HL-60 (cell line): ENCODE results near the gene COMMD7.

Source experiments
- DNase-seq, 2 experiments: peaks; one replicate each; pipeline ENCODE4 v3.0.0-alpha.2; 2010 to 2020; ENCODE audit warnings: low read depth in 1 of 2, low spot score in 1 of 2
- H3K27ac ChIP-seq: fragments of 250-450 bp; sonication (Bioruptor Pico); replicated peaks from 2 replicates; pipeline ENCODE4 v1.5.1; 2020; ENCODE audit warnings: mild to moderate bottlenecking, moderate library complexity
- H3K27me3 ChIP-seq: fragments of 250-450 bp; sonication (Bioruptor Pico); 2 replicates; pipeline ENCODE4 v1.5.1; 2021; ENCODE audit warnings: mild to moderate bottlenecking, moderate library complexity; ENCODE audit not compliant: insufficient read depth, poor library complexity, severe bottlenecking
- H3K4me3 ChIP-seq: replicated peaks from 2 replicates; pipeline ENCODE4 v1.5.1; 2011; ENCODE audit warnings: mild to moderate bottlenecking, control low read depth, low read length; ENCODE audit not compliant: insufficient read depth
- GABPA ChIP-seq: IDR thresholded peaks from 2 replicates; pipeline ENCODE4 v1.6.1; 2012; ENCODE audit warnings: low read depth
- POLR2AphosphoS5 ChIP-seq: IDR thresholded peaks from 2 replicates; pipeline ENCODE4 v1.6.1; 2012; ENCODE audit warnings: low read depth
- SPI1 ChIP-seq: IDR thresholded peaks from 2 replicates; pipeline ENCODE4 v1.6.1; 2012; ENCODE audit warnings: low read depth, mild to moderate bottlenecking, borderline replicate concordance
- TF ChIP-seq, protein P1 (sequence below): IDR thresholded peaks from one replicate; pipeline ENCODE4 v1.5.1; 2011; ENCODE audit warnings: low read length, control low read depth, inconsistent platforms; ENCODE audit not compliant: insufficient read depth
- TF ChIP-seq, protein P2 (sequence below): IDR thresholded peaks from 2 replicates; pipeline ENCODE4 v1.6.1; 2012; ENCODE audit warnings: low read depth; ENCODE audit not compliant: insufficient replicate concordance

COMMD7 gene

DNA sequence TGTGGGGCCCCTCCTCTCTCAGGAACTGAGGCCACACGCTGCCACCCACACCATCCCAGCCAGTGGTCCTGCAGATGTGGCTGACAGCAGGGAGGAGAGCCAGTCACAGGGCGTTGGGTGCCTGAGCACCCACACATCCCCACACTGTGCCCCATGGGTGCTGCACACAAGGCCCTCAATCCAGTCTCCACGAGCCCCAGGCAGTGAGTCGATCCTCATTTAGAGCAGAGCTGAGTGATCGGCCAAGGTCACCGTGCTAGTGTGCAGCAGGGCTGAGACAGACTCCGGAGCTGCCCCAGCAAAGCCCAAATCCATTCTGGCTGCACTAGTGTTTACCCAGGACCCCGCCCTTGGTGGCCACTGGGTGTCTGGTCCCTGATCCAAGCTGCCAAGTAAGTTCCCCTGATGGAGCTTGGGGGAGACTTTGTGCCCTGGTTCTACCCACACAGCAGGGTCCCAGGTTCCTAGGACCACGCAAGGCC is 78.5 kb downstream of the COMMD7 start:
- no peaks in the 10 kb centered on the region for H3K27me3 ChIP-seq
- no peak overlapping the region for H3K4me3 ChIP-seq
- H3K27ac ChIP-seq: no peak overlapping the region
- TF ChIP-seq, protein P1, sequence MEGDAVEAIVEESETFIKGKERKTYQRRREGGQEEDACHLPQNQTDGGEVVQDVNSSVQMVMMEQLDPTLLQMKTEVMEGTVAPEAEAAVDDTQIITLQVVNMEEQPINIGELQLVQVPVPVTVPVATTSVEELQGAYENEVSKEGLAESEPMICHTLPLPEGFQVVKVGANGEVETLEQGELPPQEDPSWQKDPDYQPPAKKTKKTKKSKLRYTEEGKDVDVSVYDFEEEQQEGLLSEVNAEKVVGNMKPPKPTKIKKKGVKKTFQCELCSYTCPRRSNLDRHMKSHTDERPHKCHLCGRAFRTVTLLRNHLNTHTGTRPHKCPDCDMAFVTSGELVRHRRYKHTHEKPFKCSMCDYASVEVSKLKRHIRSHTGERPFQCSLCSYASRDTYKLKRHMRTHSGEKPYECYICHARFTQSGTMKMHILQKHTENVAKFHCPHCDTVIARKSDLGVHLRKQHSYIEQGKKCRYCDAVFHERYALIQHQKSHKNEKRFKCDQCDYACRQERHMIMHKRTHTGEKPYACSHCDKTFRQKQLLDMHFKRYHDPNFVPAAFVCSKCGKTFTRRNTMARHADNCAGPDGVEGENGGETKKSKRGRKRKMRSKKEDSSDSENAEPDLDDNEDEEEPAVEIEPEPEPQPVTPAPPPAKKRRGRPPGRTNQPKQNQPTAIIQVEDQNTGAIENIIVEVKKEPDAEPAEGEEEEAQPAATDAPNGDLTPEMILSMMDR: no peak
- TF ChIP-seq SPI1 (no peak), GABPA (no peak)
- no peak for DNase-seq

GRCh38 chr20:32664012-32664677 is 79.1 kb downstream of the COMMD7 start:
- TF ChIP-seq POLR2AphosphoS5 (no peak), GABPA (no peak), SPI1 (no peak)
- TF ChIP-seq, protein P2, sequence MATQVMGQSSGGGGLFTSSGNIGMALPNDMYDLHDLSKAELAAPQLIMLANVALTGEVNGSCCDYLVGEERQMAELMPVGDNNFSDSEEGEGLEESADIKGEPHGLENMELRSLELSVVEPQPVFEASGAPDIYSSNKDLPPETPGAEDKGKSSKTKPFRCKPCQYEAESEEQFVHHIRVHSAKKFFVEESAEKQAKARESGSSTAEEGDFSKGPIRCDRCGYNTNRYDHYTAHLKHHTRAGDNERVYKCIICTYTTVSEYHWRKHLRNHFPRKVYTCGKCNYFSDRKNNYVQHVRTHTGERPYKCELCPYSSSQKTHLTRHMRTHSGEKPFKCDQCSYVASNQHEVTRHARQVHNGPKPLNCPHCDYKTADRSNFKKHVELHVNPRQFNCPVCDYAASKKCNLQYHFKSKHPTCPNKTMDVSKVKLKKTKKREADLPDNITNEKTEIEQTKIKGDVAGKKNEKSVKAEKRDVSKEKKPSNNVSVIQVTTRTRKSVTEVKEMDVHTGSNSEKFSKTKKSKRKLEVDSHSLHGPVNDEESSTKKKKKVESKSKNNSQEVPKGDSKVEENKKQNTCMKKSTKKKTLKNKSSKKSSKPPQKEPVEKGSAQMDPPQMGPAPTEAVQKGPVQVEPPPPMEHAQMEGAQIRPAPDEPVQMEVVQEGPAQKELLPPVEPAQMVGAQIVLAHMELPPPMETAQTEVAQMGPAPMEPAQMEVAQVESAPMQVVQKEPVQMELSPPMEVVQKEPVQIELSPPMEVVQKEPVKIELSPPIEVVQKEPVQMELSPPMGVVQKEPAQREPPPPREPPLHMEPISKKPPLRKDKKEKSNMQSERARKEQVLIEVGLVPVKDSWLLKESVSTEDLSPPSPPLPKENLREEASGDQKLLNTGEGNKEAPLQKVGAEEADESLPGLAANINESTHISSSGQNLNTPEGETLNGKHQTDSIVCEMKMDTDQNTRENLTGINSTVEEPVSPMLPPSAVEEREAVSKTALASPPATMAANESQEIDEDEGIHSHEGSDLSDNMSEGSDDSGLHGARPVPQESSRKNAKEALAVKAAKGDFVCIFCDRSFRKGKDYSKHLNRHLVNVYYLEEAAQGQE: no peak
- TF ChIP-seq, protein P1: no peak
- DNase-seq: no peak
- Histone ChIP-seq H3K27ac (no peak overlapping the region), H3K4me3 (no peak overlapping the region), H3K27me3 (no peaks in the 10 kb centered on the region)

DNA sequence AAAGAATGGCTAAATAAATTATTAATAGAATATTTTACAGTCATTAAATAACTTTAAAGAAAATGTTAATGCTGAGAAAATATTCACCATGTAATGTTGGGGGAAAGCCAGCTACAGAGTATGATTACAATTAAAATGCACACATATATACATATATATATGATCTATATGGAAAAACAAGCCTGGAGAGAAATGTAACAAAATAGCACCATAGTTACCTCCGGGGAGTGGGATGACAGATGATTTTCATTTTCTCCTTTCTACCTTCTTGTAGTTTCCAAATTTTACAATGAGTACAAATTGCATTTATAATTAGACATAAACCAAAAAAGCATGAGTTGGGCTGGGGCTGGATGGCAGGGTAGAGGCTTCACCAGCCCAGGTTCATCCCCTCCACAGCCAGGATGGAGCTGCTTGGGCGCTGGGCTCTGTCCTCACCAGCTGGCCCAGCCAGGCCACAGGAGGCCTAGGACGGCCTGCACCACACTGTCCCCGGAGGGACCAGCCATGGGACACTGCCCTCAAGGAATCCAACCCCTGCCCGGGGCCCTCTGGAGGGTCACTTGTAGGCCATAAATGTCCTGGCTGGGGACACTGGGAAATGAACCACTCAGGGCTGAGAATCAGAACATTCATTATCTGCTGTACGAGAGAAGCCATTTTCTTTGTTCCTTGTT is 79.8 kb downstream of the COMMD7 start:
- no peak overlapping the region for H3K27ac ChIP-seq
- no peak for DNase-seq
- no peak overlapping the region for H3K4me3 ChIP-seq
- TF ChIP-seq, protein P1: no peak
- no peak for TF ChIP-seq SPI1
- no peak for TF ChIP-seq POLR2AphosphoS5
- TF ChIP-seq, protein P2: no peak
- TF ChIP-seq GABPA: no peak
- no peaks in the 10 kb centered on the region for H3K27me3 ChIP-seq
